K562 treated with DMSO at 1 percent for 24 hours (cell line): ENCODE results near the gene ZNF341. TPM values are rescaled to one million over a fixed set of nuclear protein-coding genes. Genes with fewer than 3 reads are reported as not detected.

Experiments used
- total RNA-seq: library from RNA; unstranded; fragments of 300-600 nt; gene quantifications from 2 replicates; pipeline ENCODE4 v1.2.3, GENCODE V29; 2022; ENCODE audit warnings: low read depth; ENCODE audit not compliant: insufficient read depth

The ZNF341 gene
- total RNA-seq, result 2.1 and 2.6 TPM in 2 replicates

GRCh38 chr20:33731693-33732165 is at the start of gene ZNF341:
ZNF341 (plus strand) TSS chr20:33731996; CDS start chr20:33732022, 26 bp downstream.

GRCh38 chr20:33686100-33686983 is 45.5 kb upstream of the ZNF341 start, which contains the start of gene E2F1:
E2F1 (minus strand) TSS chr20:33686385; CDS start chr20:33686264, 121 bp downstream.

GRCh38 chr20:33719989-33720709 is 11.6 kb upstream of the ZNF341 start, which contains the start of gene PXMP4:
PXMP4 (minus strand) TSS chr20:33720310; CDS start chr20:33720207, 103 bp downstream.

GRCh38 chr20:33810885-33811775 is 79.3 kb downstream of the ZNF341 start, which contains the start of gene CHMP4B:
CHMP4B (plus strand) TSS chr20:33811348; CDS start chr20:33811469, 121 bp downstream.

Other genes starting within 250 kb of the ZNF341 start
- 19.8 and 28.5 TPM in 2 replicates for gene CBFA2T2, start 241.9 kb upstream of the ZNF341 start, total RNA-seq
- gene C20orf144, start 69.7 kb upstream of the ZNF341 start, total RNA-seq, result 0.19 and 0.85 TPM in 2 replicates
- gene ACTL10, start 65.1 kb upstream of the ZNF341 start, total RNA-seq, result 0.17 and 0.52 TPM in 2 replicates
- gene NECAB3, start 57.6 kb upstream of the ZNF341 start, total RNA-seq, result 54.5 and 58.2 TPM in 2 replicates
- gene E2F1, start 45.6 kb upstream of the ZNF341 start, total RNA-seq, result 47.6 and 55.5 TPM in 2 replicates
- 10.8 and 14.3 TPM in 2 replicates for gene PXMP4, start 11.7 kb upstream of the ZNF341 start, total RNA-seq
- 83.7 and 94.1 TPM in 2 replicates for gene CHMP4B, start 79.4 kb downstream of the ZNF341 start, total RNA-seq